Right renal pelvis (tissue), 4 donors: ENCODE data around the gene TSPAN3. TPM values are rescaled to one million over a fixed set of nuclear protein-coding genes. Genes with fewer than 3 reads are reported as not detected.

Source experiments
- DNase-seq, 4 donors: peaks; one replicate each; pipeline ENCODE4 v3.0.0-alpha.2; 2013; ENCODE audit warnings: low read depth in 4 of 4, low spot score in 3 of 4, missing footprints in 1 of 4
- polyA plus RNA-seq, 4 donors: library from polyadenylated mRNA; unstranded; fragments of 120-200 nt; gene quantifications; one replicate each; pipeline ENCODE4 v1.2.1, GENCODE V29; 2013; ENCODE audit not compliant: insufficient read length in 4 of 4

The TSPAN3 gene
- polyA plus RNA-seq, 4 donors: 467 to 525 (median 484) TPM

- no peak for DNase-seq
Measured at GRCh38 chr15:77012868-77013267, 58.0 kb downstream of the TSPAN3 start.

GRCh38 chr15:77012117-77012712 lies 58.7 kb downstream of the TSPAN3 start:
- DNase-seq: no peak

- DNase-seq: no peak
Measured at GRCh38 chr15:77010857-77011256, 60.1 kb downstream of the TSPAN3 start.

- DNase-seq: no peak
Measured at GRCh38 chr15:77010312-77010686, 60.6 kb downstream of the TSPAN3 start.

GRCh38 chr15:77009646-77010311 lies 61.1 kb downstream of the TSPAN3 start:
- DNase-seq: no peak

GRCh38 chr15:77009176-77009575 lies 61.7 kb downstream of the TSPAN3 start:
- no peak for DNase-seq

- DNase-seq: no peak
Measured at GRCh38 chr15:77004189-77004588, 66.7 kb downstream of the TSPAN3 start.

GRCh38 chr15:77002954-77003912 lies 67.7 kb downstream of the TSPAN3 start:
- DNase-seq: no peak

- no peak for DNase-seq
Measured at GRCh38 chr15:77002436-77002835, 68.5 kb downstream of the TSPAN3 start.

GRCh38 chr15:77001966-77002365 lies 68.9 kb downstream of the TSPAN3 start:
- no peak for DNase-seq

- DNase-seq: no peak
Measured at GRCh38 chr15:77001351-77001750, 69.6 kb downstream of the TSPAN3 start.

GRCh38 chr15:76999996-77000395 lies 70.9 kb downstream of the TSPAN3 start:
- DNase-seq: no peak

- DNase-seq: no peak
Measured at GRCh38 chr15:76998663-76999285, 72.1 kb downstream of the TSPAN3 start.

- no peak for DNase-seq
Measured at GRCh38 chr15:76996526-76997401, 74.1 kb downstream of the TSPAN3 start.

- no peak for DNase-seq
Measured at GRCh38 chr15:76996076-76996525, 74.8 kb downstream of the TSPAN3 start.

- DNase-seq: no peak
Measured at GRCh38 chr15:76994971-76995945, 75.7 kb downstream of the TSPAN3 start, which contains the start of gene PSTPIP1. TSS of gene PSTPIP1 (plus strand) at chr15:76995126. CDS start at chr15:76995574, 448 bp downstream.

- no peak for DNase-seq
Measured at GRCh38 chr15:76994496-76994895, 76.4 kb downstream of the TSPAN3 start.

- no peak for DNase-seq
Measured at GRCh38 chr15:76994001-76994400, 76.9 kb downstream of the TSPAN3 start.
